H9 (cell line): ENCODE measurements around the gene MS4A6E. TPM values are rescaled to one million over a fixed set of nuclear protein-coding genes. Genes with fewer than 3 reads are reported as not detected.

Experiments
- DNase-seq: peaks from one replicate; pipeline ENCODE4 v3.0.0-alpha.2; 2017
- H2AFZ ChIP-seq: one replicate; pipeline ENCODE4 v1.6.1; 2013; ENCODE audit warnings: mild to moderate bottlenecking, low read length, control low read depth, moderate library complexity
- H2AK5ac ChIP-seq: 2 replicates; pipeline ENCODE4 v1.6.1; 2013; ENCODE audit warnings: low read length, control low read depth, mixed read lengths; ENCODE audit not compliant: insufficient read length
- H2BK120ac ChIP-seq: one replicate; pipeline ENCODE4 v1.6.1; 2013; ENCODE audit warnings: low read depth, mild to moderate bottlenecking, low read length, control low read depth, inconsistent platforms; ENCODE audit not compliant: poor library complexity, severe bottlenecking
- H2BK12ac ChIP-seq: 2 replicates; pipeline ENCODE4 v1.6.1; 2013; ENCODE audit warnings: low read length, control low read depth, mixed read lengths, low read depth; ENCODE audit not compliant: insufficient read length
- H2BK15ac ChIP-seq: 2 replicates; pipeline ENCODE4 v1.6.1; 2013; ENCODE audit warnings: low read depth, low read length, control low read depth
- H2BK20ac ChIP-seq: one replicate; pipeline ENCODE4 v1.6.1; 2013; ENCODE audit warnings: low read depth, mild to moderate bottlenecking, low read length, control low read depth, inconsistent platforms; ENCODE audit not compliant: poor library complexity, severe bottlenecking
- H2BK5ac ChIP-seq: 2 replicates; pipeline ENCODE4 v1.6.1; 2013; ENCODE audit warnings: low read length, control low read depth, mixed read lengths; ENCODE audit not compliant: insufficient read length
- H3K14ac ChIP-seq: 2 replicates; pipeline ENCODE4 v1.6.1; 2013; ENCODE audit warnings: low read length, control low read depth; ENCODE audit not compliant: insufficient read depth
- H3K18ac ChIP-seq: 2 replicates; pipeline ENCODE4 v1.6.1; 2013; ENCODE audit warnings: low read depth, mild to moderate bottlenecking, mixed read lengths, low read length, control low read depth; ENCODE audit not compliant: insufficient read length
- H3K23ac ChIP-seq: 2 replicates; pipeline ENCODE4 v1.6.1; 2013; ENCODE audit warnings: low read length, control low read depth, mixed read lengths, low read depth; ENCODE audit not compliant: insufficient read length
- H3K23me2 ChIP-seq: 2 replicates; pipeline ENCODE4 v1.6.1; 2013; ENCODE audit warnings: low read depth, mild to moderate bottlenecking, mixed read lengths, low read length, control low read depth; ENCODE audit not compliant: insufficient read length, poor library complexity, severe bottlenecking
- H3K27ac ChIP-seq: 2 replicates; pipeline ENCODE4 v1.5.1; 2013; ENCODE audit warnings: low read length, control low read depth, mixed read lengths, low read depth; ENCODE audit not compliant: insufficient read length
- H3K27me3 ChIP-seq: 2 replicates; pipeline ENCODE4 v1.6.1; 2013; ENCODE audit warnings: low read length, control low read depth, inconsistent platforms; ENCODE audit not compliant: insufficient read depth
- H3K4ac ChIP-seq: 2 replicates; pipeline ENCODE4 v1.6.1; 2013; ENCODE audit warnings: low read depth, mild to moderate bottlenecking, control low read depth, inconsistent platforms, low read length, moderate library complexity
- H3K4me1 ChIP-seq: 2 replicates; pipeline ENCODE4 v1.6.1; 2013; ENCODE audit warnings: low read length, control low read depth, inconsistent platforms; ENCODE audit not compliant: insufficient read depth
- H3K4me2 ChIP-seq: 2 replicates; pipeline ENCODE4 v1.6.1; 2013; ENCODE audit warnings: low read length, control low read depth, mixed read lengths; ENCODE audit not compliant: insufficient read length, insufficient read depth
- H3K56ac ChIP-seq: 2 replicates; pipeline ENCODE4 v1.6.1; 2013; ENCODE audit warnings: low read depth, mild to moderate bottlenecking, mixed read lengths, low read length, control low read depth; ENCODE audit not compliant: insufficient read length
- H3K79me1 ChIP-seq: 2 replicates; pipeline ENCODE4 v1.6.1; 2013; ENCODE audit warnings: low read depth, mild to moderate bottlenecking, moderate library complexity, low read length, control low read depth, inconsistent platforms; ENCODE audit not compliant: insufficient read depth, poor library complexity, severe bottlenecking
- H3K79me2 ChIP-seq: 2 replicates; pipeline ENCODE4 v1.6.1; 2013; ENCODE audit warnings: low read length, control low read depth, inconsistent platforms; ENCODE audit not compliant: insufficient read depth
- H3K9ac ChIP-seq: 2 replicates; pipeline ENCODE4 v1.6.1; 2013; ENCODE audit warnings: low read length, control low read depth, mixed read lengths; ENCODE audit not compliant: insufficient read length; ENCODE audit errors: extremely low read depth
- H3K9me3 ChIP-seq: one replicate; pipeline ENCODE4 v1.6.1; 2013; ENCODE audit warnings: low read depth, low read length, inconsistent platforms; ENCODE audit not compliant: control insufficient read depth
- H3T11ph ChIP-seq: one replicate; pipeline ENCODE4 v1.6.1; 2013; ENCODE audit warnings: mild to moderate bottlenecking, low read length, control low read depth, inconsistent platforms
- H4K20me1 ChIP-seq: one replicate; pipeline ENCODE4 v1.6.1; 2013; ENCODE audit not compliant: control insufficient read depth, insufficient read length, insufficient read depth
- H4K5ac ChIP-seq: 2 replicates; pipeline ENCODE4 v1.6.1; 2013; ENCODE audit warnings: low read depth, mild to moderate bottlenecking, mixed read lengths, low read length, control low read depth; ENCODE audit not compliant: insufficient read length
- H4K8ac ChIP-seq: replicated peaks from 2 replicates; pipeline ENCODE4 v1.6.1; 2013; ENCODE audit warnings: low read length, control low read depth, mixed read lengths, low read depth; ENCODE audit not compliant: insufficient read length
- H4K91ac ChIP-seq: 2 replicates; pipeline ENCODE4 v1.6.1; 2013; ENCODE audit warnings: low read depth, mild to moderate bottlenecking, moderate library complexity, mixed read lengths, low read length, control low read depth; ENCODE audit not compliant: insufficient read length
- H3K27ac Mint-ChIP-seq, 3 experiments: 2 replicates in 2 of 3; 3 replicates in 1 of 3; pipeline ENCODE4 v1.8.0; 2020 to 2021; ENCODE audit warnings: mixed read lengths in 3 of 3, mild to moderate bottlenecking in 1 of 3, moderate library complexity in 1 of 3
- H3K27me3 Mint-ChIP-seq: 2 replicates; pipeline ENCODE4 v1.8.0; 2021; ENCODE audit warnings: low read depth, mild to moderate bottlenecking, moderate library complexity, mixed read lengths
- H3K36me3 Mint-ChIP-seq, 3 experiments: 2 replicates in 2 of 3; 3 replicates in 1 of 3; pipeline ENCODE4 v1.8.0; 2020 to 2021; ENCODE audit warnings: low read depth in 3 of 3, mixed read lengths in 3 of 3; ENCODE audit not compliant: insufficient read depth in 1 of 3
- H3K4me1 Mint-ChIP-seq, 2 experiments: 2 replicates each; pipeline ENCODE4 v1.8.0; 2020; ENCODE audit warnings: mixed read lengths in 2 of 2
- H3K4me3 Mint-ChIP-seq, 2 experiments: 2 replicates in 1 of 2; 3 replicates in 1 of 2; pipeline ENCODE4 v1.8.0; 2020 to 2021; ENCODE audit warnings: mild to moderate bottlenecking in 2 of 2, mixed read lengths in 2 of 2, moderate library complexity in 1 of 2
- H3K9me3 Mint-ChIP-seq, 2 experiments: 2 replicates in 1 of 2; 3 replicates in 1 of 2; pipeline ENCODE4 v1.8.0; 2020; ENCODE audit warnings: mild to moderate bottlenecking in 2 of 2, mixed read lengths in 2 of 2, moderate library complexity in 1 of 2
- CTCF ChIP-seq: fragments of 200-600 bp; sonication (generic); conservative IDR thresholded peaks from 3 replicates; pipeline ENCODE4 v1.8.0; 2021; ENCODE audit warnings: antibody characterized with exemption, mild to moderate bottlenecking
- WGBS: extraction: QIAGEN DNeasy Blood & Tissue Kit; methylation state at CpG from one replicate; pipeline ENCODE4 v1.1.7; 2013; ENCODE audit warnings: missing lambda C conversion rate, low lambda C conversion rate, mixed read lengths; ENCODE audit not compliant: insufficient read length; ENCODE audit errors: extremely low coverage; 5-methylcytosine and 5-hydroxymethylcytosine counted together
- total RNA-seq: library from RNA; stranded (reverse); gene quantifications from 2 replicates; pipeline ENCODE4 v1.2.1, GENCODE V29; 2021

MS4A6E gene
- total RNA-seq, 1 experiment from 2014 or later: not detected

- Histone ChIP-seq H4K91ac (no peak within 1 kb of the TSS), H3K18ac (no peak within 1 kb of the TSS), H3K9me3 (no peaks in the 10 kb centered on the region), H3K27me3 (no peaks in the 10 kb centered on the region), H2BK20ac (no peak within 1 kb of the TSS), H2BK15ac (no peak within 1 kb of the TSS), H3K9ac (no peak within 1 kb of the TSS), H3K4me2 (no peak within 1 kb of the TSS), H3T11ph (no peak within 1 kb of the TSS), H2AFZ (no peak within 1 kb of the TSS), H3K4ac (no peak within 1 kb of the TSS), H3K23ac (no peak within 1 kb of the TSS), H4K8ac (no peak within 1 kb of the TSS), H3K23me2 (no peaks in the 10 kb centered on the region), H3K79me2 (no peaks in the 10 kb centered on the region), H3K4me1 (peaks cover 2% of the 10 kb centered on the region; the same call in 1 of the 2 replicates), H3K27ac (no peak within 1 kb of the TSS), H2BK12ac (no peak within 1 kb of the TSS), H2BK5ac (no peak within 1 kb of the TSS), H4K20me1 (no peaks in the 10 kb centered on the region), H2BK120ac (no peak within 1 kb of the TSS), H3K56ac (no peak within 1 kb of the TSS), H3K79me1 (no peaks in the 10 kb centered on the region), H3K14ac (no peak within 1 kb of the TSS), H4K5ac (no peak within 1 kb of the TSS), H2AK5ac (no peak within 1 kb of the TSS)
- Mint-ChIP-seq H3K36me3 (peaks cover 0 to 4% (median 2%) of the 10 kb centered on the region in 3 experiments; a peak in 5 of 7 replicates), H3K27ac (no peak within 1 kb of the TSS), H3K9me3 (peaks cover 0 to under 1% of the 10 kb centered on the region in 2 experiments; a peak in 2 of 5 replicates), H3K27me3 (no peaks in the 10 kb centered on the region; the same call in 1 of the 2 replicates), H3K4me3 (no peak within 1 kb of the TSS), H3K4me1 (peaks cover 22 to 29% of the 10 kb centered on the region in 2 experiments)
- no peak for DNase-seq
- no CpG with 5 or more reads among the region's 3 CpGs for WGBS
- TF ChIP-seq CTCF: no peak
These were observed 46.6 kb upstream of the MS4A6E start, which contains the start of gene MS4A4A for GRCh38 chr11:60280412-60280811. Gene MS4A4A (plus strand): TSS chr11:60280666. CDS start chr11:60280676, 10 bp downstream.
